ENCODE results near the gene PPP1R2. TPM values are rescaled to one million over a fixed set of nuclear protein-coding genes. Genes with fewer than 3 reads are reported as not detected.

PPP1R2 gene
- total and polyA plus RNA-seq, 2 donors (not counting 3 experiments of a cell fraction or from before 2014, with no cell fraction given), result 19.9 to 37.3 TPM

DNA sequence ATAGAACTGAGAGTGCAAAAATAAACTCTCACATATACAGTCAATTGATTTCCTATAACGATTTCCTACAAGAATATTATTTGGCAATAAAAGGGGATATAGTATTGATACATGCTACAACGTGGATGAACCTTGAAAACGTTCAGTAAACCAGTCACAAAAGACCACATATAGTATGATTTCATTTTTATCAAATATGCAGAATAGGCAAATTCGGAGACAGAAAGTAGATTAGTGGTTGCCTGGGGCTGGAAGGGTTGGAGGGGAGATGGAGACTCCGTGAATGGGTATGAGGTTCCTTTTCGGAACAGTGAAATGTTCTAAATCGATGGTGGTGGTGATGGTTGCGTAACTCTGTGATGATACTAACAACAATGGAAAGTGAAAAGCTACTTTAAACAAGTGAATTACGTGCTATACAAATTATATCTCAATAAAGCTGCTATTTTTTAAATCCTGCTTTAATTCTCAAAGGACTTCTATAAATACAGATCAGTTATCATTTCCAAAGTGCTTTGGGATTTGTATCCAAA, 34.6 kb upstream of the PPP1R2 start:
- CTCF ChIA-PET, result interaction anchor here (0.7 to 1.3 kb wide), 2 partner anchors 9 to 10 kb away, joined by 3 to 4 read pairs; no protein-coding TSS in a partner anchor
- no peaks in the 10 kb centered on the region for H4K20me1 ChIP-seq (replicated peaks; ENCODE audit: control insufficient read depth, extremely low read depth, insufficient read depth, low read length)
- H3K9me1 ChIP-seq (replicated peaks; ENCODE audit: control insufficient read depth, extremely low read depth, insufficient read depth, low read length), result no peaks in the 10 kb centered on the region
- no peak overlapping the region for H3K9ac ChIP-seq (replicated peaks; ENCODE audit: extremely low read depth, insufficient read depth, low read length)
- POLR2A ChIA-PET, result no interaction called here
- FAIRE-seq (no peak), DNase-seq (ENCODE audit: low read depth, low spot score) (no peak)
- H3K4me2 ChIP-seq (ENCODE audit: insufficient read depth, low read length), result no peak overlapping the region
- H3K4me3 ChIP-seq (replicated peaks in 1 of 3; ENCODE audit: insufficient read depth in 1 of 3, low read depth in 1 of 3, low read length in 3 of 3), result no peak overlapping the region
- no peaks in the 10 kb centered on the region for H3K79me2 ChIP-seq (ENCODE audit: control insufficient read depth, insufficient read depth, low read length)
- no peaks in the 10 kb centered on the region for H3K4me1 ChIP-seq (ENCODE audit: control insufficient read depth, extremely low read depth, insufficient read depth, low read length)
- dilution Hi-C loops (cut with MboI; ENCODE audit: extremely low pct_ligation_motif_present, low sequenced_read_pairs), result no loop called here
- H3K36me3 ChIP-seq (ENCODE audit: control insufficient read depth in 2 of 2, extremely low read depth in 1 of 2, insufficient read depth in 2 of 2, low read length in 2 of 2), result no peaks in the 10 kb centered on the region
- BruUV-seq (replicated peaks), result no TSS peak
- peaks cover 0 to 5% of the 10 kb centered on the region in 2 experiments for H3K27me3 ChIP-seq (ENCODE audit: control insufficient read depth in 2 of 2, insufficient read depth in 2 of 2, low read length in 2 of 2)
- intact Hi-C loops (cut with micrococcal nuclease), result no loop called here
- no peak overlapping the region for H2AFZ ChIP-seq (ENCODE audit: low read depth, low read length)
- TF ChIP-seq, protein P1, sequence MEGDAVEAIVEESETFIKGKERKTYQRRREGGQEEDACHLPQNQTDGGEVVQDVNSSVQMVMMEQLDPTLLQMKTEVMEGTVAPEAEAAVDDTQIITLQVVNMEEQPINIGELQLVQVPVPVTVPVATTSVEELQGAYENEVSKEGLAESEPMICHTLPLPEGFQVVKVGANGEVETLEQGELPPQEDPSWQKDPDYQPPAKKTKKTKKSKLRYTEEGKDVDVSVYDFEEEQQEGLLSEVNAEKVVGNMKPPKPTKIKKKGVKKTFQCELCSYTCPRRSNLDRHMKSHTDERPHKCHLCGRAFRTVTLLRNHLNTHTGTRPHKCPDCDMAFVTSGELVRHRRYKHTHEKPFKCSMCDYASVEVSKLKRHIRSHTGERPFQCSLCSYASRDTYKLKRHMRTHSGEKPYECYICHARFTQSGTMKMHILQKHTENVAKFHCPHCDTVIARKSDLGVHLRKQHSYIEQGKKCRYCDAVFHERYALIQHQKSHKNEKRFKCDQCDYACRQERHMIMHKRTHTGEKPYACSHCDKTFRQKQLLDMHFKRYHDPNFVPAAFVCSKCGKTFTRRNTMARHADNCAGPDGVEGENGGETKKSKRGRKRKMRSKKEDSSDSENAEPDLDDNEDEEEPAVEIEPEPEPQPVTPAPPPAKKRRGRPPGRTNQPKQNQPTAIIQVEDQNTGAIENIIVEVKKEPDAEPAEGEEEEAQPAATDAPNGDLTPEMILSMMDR (IDR thresholded peaks at IDR 0.05; ENCODE audit: extremely low read depth in 1 of 2, insufficient read depth in 1 of 2, low read depth in 1 of 2, low read length in 2 of 2), result no peak
- TF ChIP-seq GATA2 (IDR thresholded peaks at IDR 0.05; ENCODE audit: insufficient read depth, insufficient read length, low read depth, low read length) (no peak), MYC (IDR thresholded peaks at IDR 0.05; ENCODE audit: low read depth, low read length) (no peak), POLR2AphosphoS5 (IDR thresholded peaks at IDR 0.05; ENCODE audit: insufficient read depth, low read depth, low read length) (no peak), FOS (IDR thresholded peaks at IDR 0.05; ENCODE audit: borderline replicate concordance, insufficient read depth, low read length) (no peak), EZH2 (IDR thresholded peaks at IDR 0.05; ENCODE audit: borderline replicate concordance, low read depth, low read length, severe bottlenecking) (no peak), POLR2A (IDR thresholded peaks at IDR 0.05; ENCODE audit: low read depth, low read length) (no peak), JUN (IDR thresholded peaks at IDR 0.05; ENCODE audit: borderline replicate concordance, insufficient read depth, insufficient read length, low read depth) (no peak)
- TF ChIP-seq, protein P2, sequence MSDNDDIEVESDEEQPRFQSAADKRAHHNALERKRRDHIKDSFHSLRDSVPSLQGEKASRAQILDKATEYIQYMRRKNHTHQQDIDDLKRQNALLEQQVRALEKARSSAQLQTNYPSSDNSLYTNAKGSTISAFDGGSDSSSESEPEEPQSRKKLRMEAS (IDR thresholded peaks at IDR 0.05; ENCODE audit: insufficient read depth, insufficient read length), result no peak
- no peaks in the 10 kb centered on the region for H3K9me3 ChIP-seq (replicated peaks; ENCODE audit: control insufficient read depth, insufficient read depth, low read length)
- H3K27ac ChIP-seq (ENCODE audit: insufficient read depth, low read depth, low read length), result no peak overlapping the region
